ENCODE measurements around the gene WNT10A.

WNT10A gene

DNA sequence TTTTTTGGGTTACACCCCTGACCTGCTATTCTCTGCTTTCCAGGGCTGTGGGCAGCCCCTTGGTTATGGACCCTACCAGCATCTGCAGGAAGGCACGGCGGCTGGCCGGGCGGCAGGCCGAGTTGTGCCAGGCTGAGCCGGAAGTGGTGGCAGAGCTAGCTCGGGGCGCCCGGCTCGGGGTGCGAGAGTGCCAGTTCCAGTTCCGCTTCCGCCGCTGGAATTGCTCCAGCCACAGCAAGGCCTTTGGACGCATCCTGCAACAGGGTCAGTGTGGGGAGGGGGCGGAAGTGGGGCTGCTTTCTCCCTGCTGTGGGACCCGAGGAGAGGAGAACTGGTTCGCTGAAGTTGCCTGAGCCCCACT lies 9.7 kb upstream of the WNT10A start:
- no peak for DNase-seq (ENCODE audit: low spot score)
- Histone ChIP-seq H3K4me3 (ENCODE audit: severe bottlenecking) (no peak overlapping the region), H3K27ac (ENCODE audit: poor library complexity, severe bottlenecking) (no peak overlapping the region), H3K4me1 (ENCODE audit: insufficient read depth, poor library complexity, severe bottlenecking) (no peaks in the 10 kb centered on the region), H3K36me3 (ENCODE audit: low read depth) (no peaks in the 10 kb centered on the region), H3K27me3 (ENCODE audit: insufficient read depth, poor library complexity, severe bottlenecking) (no peaks in the 10 kb centered on the region), H3K9me3 (ENCODE audit: severe bottlenecking) (no peaks in the 10 kb centered on the region)
- ATAC-seq (ENCODE audit: low read depth), result no peak
- TF ChIP-seq, protein P1, sequence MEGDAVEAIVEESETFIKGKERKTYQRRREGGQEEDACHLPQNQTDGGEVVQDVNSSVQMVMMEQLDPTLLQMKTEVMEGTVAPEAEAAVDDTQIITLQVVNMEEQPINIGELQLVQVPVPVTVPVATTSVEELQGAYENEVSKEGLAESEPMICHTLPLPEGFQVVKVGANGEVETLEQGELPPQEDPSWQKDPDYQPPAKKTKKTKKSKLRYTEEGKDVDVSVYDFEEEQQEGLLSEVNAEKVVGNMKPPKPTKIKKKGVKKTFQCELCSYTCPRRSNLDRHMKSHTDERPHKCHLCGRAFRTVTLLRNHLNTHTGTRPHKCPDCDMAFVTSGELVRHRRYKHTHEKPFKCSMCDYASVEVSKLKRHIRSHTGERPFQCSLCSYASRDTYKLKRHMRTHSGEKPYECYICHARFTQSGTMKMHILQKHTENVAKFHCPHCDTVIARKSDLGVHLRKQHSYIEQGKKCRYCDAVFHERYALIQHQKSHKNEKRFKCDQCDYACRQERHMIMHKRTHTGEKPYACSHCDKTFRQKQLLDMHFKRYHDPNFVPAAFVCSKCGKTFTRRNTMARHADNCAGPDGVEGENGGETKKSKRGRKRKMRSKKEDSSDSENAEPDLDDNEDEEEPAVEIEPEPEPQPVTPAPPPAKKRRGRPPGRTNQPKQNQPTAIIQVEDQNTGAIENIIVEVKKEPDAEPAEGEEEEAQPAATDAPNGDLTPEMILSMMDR (IDR thresholded peaks at IDR 0.05; ENCODE audit: poor library complexity, severe bottlenecking), result no peak

DNA sequence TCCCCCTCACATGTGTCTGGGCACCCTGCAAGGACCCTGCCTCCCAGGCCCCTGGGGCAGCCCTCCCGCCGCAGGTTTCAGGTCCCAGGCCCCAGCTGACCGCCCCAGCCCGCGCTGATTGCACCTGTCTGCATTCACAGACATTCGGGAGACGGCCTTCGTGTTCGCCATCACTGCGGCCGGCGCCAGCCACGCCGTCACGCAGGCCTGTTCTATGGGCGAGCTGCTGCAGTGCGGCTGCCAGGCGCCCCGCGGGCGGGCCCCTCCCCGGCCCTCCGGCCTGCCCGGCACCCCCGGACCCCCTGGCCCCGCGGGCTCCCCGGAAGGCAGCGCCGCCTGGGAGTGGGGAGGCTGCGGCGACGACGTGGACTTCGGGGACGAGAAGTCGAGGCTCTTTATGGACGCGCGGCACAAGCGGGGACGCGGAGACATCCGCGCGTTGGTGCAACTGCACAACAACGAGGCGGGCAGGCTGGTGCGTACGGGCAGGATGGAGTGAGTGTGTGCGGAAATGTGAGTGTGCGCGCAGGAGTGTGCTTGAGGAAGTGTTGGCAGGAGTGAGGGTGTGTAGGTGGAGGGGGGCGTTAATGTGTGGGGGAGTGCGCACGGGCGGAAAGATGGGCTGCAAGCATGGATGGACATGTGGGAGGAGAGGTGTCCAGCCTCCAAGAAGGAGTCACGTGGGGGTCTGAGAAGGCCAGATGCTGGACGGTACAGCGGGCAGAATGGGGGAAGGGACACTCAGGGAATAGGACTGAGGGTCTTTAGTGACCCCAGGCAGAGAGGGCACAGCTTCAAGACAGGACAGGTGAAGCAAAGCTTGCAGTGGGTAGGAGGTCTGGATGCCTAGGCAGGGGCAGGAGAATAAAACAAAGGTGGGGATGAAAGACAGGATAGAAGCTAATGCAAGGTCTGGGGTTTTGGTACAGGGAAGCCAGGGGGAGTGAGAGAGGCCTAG lies 9.0 kb upstream of the WNT10A start:
- H3K27ac ChIP-seq (ENCODE audit: poor library complexity, severe bottlenecking), result no peak overlapping the region
- H3K4me1 ChIP-seq (ENCODE audit: insufficient read depth, poor library complexity, severe bottlenecking), result no peaks in the 10 kb centered on the region
- no peak for DNase-seq (ENCODE audit: low spot score)
- H3K36me3 ChIP-seq (ENCODE audit: low read depth), result no peaks in the 10 kb centered on the region
- ATAC-seq (ENCODE audit: low read depth), result no peak
- no peak overlapping the region for H3K4me3 ChIP-seq (ENCODE audit: severe bottlenecking)
- H3K27me3 ChIP-seq (ENCODE audit: insufficient read depth, poor library complexity, severe bottlenecking), result no peaks in the 10 kb centered on the region
- H3K9me3 ChIP-seq (ENCODE audit: severe bottlenecking), result no peaks in the 10 kb centered on the region
- TF ChIP-seq, protein P1 (IDR thresholded peaks at IDR 0.05; ENCODE audit: poor library complexity, severe bottlenecking), result no peak

DNA sequence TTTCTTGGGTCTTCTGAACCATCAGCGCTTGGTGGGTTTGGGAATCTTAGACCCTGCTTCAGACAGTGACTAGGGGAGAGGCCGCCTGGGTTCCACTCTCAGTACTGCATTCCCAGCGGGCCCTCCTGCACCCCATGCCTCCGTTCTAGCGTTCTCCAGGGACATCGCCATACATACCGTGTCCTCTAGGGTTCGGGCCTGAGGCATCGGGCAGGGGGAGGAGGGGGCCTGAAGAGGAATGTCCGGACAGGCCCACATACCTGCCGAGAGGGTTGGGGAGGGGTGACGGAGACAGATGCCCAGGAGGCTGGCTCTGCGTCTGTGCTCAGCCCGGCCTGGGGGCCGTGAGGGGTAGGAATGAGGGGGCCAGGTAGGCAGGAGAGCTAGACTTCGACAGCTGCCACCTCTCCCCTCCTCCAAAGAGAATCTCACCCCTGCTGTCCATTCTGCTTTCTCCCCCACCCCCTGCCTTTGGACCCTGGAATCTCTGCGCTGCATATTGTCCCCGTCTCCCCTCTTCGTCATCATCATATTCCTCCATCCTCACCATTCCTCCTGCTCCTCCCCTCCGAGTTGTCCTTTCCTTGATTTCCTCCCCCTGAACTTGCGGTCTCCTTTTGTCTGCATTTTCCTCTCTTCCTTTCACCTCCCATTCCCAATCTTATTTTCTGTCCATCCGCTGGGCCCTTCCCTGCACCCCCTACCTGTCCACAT lies 7.8 kb upstream of the WNT10A start:
- TF ChIP-seq, protein P1 (IDR thresholded peaks at IDR 0.05; ENCODE audit: poor library complexity, severe bottlenecking), result no peak
- no peaks in the 10 kb centered on the region for H3K27me3 ChIP-seq (ENCODE audit: insufficient read depth, poor library complexity, severe bottlenecking)
- H3K9me3 ChIP-seq (ENCODE audit: severe bottlenecking), result no peaks in the 10 kb centered on the region
- H3K36me3 ChIP-seq (ENCODE audit: low read depth), result no peaks in the 10 kb centered on the region
- H3K4me3 ChIP-seq (ENCODE audit: severe bottlenecking), result no peak overlapping the region
- ATAC-seq (ENCODE audit: low read depth) (no peak), DNase-seq (ENCODE audit: low spot score) (no peak)
- no peak overlapping the region for H3K27ac ChIP-seq (ENCODE audit: poor library complexity, severe bottlenecking)
- H3K4me1 ChIP-seq (ENCODE audit: insufficient read depth, poor library complexity, severe bottlenecking), result no peaks in the 10 kb centered on the region

DNA sequence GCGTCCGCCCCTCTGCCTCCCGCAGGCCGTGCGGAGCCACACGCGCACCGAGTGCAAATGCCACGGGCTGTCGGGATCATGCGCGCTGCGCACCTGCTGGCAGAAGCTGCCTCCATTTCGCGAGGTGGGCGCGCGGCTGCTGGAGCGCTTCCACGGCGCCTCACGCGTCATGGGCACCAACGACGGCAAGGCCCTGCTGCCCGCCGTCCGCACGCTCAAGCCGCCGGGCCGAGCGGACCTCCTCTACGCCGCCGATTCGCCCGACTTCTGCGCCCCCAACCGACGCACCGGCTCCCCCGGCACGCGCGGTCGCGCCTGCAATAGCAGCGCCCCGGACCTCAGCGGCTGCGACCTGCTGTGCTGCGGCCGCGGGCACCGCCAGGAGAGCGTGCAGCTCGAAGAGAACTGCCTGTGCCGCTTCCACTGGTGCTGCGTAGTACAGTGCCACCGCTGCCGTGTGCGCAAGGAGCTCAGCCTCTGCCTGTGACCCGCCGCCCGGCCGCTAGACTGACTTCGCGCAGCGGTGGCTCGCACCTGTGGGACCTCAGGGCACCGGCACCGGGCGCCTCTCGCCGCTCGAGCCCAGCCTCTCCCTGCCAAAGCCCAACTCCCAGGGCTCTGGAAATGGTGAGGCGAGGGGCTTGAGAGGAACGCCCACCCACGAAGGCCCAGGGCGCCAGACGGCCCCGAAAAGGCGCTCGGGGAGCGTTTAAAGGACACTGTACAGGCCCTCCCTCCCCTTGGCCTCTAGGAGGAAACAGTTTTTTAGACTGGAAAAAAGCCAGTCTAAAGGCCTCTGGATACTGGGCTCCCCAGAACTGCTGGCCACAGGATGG lies 7.1 kb upstream of the WNT10A start:
- H3K9me3 ChIP-seq (ENCODE audit: severe bottlenecking), result no peaks in the 10 kb centered on the region
- no peak overlapping the region for H3K4me3 ChIP-seq (ENCODE audit: severe bottlenecking)
- no peaks in the 10 kb centered on the region for H3K4me1 ChIP-seq (ENCODE audit: insufficient read depth, poor library complexity, severe bottlenecking)
- DNase-seq (ENCODE audit: low spot score), result no peak
- no peak overlapping the region for H3K27ac ChIP-seq (ENCODE audit: poor library complexity, severe bottlenecking)
- H3K27me3 ChIP-seq (ENCODE audit: insufficient read depth, poor library complexity, severe bottlenecking), result no peaks in the 10 kb centered on the region
- TF ChIP-seq, protein P1 (IDR thresholded peaks at IDR 0.05; ENCODE audit: poor library complexity, severe bottlenecking), result no peak
- ATAC-seq (ENCODE audit: low read depth), result no peak
- H3K36me3 ChIP-seq (ENCODE audit: low read depth), result no peaks in the 10 kb centered on the region

Measured in RWPE2 (cell line).